ENCODE measurements around the gene TEX264.
A peak's percentile ranks its signal among the peaks of the same experiment; 100 is the strongest.

The TEX264 gene

GRCh38 chr3:51670823-51671733 is at the start of gene TEX264:
TSS of gene TEX264 (plus strand) at chr3:51671252. CDS start at chr3:51674305, 3,053 bp downstream.
- TF ChIP-seq GATA2 (IDR thresholded peaks at IDR 0.05; ENCODE audit: low read depth, low read length) (no peak), GATA3 (IDR thresholded peaks at IDR 0.05; ENCODE audit: low read depth, low read length) (no peak)

- TF ChIP-seq GATA3 (IDR thresholded peaks at IDR 0.05; ENCODE audit: low read depth, low read length): no peak
- no peak for TF ChIP-seq GATA2 (IDR thresholded peaks at IDR 0.05; ENCODE audit: low read depth, low read length)
Observed at GRCh38 chr3:51622413-51622812, 48.6 kb upstream of the TEX264 start.

- TF ChIP-seq GATA2 (IDR thresholded peaks at IDR 0.05; ENCODE audit: low read depth, low read length) (no peak), GATA3 (IDR thresholded peaks at IDR 0.05; ENCODE audit: low read depth, low read length) (no peak)
Observed at GRCh38 chr3:51622868-51623267, 48.2 kb upstream of the TEX264 start.

GRCh38 chr3:51630513-51630912 is 40.5 kb upstream of the TEX264 start:
- TF ChIP-seq GATA2 (IDR thresholded peaks at IDR 0.05; ENCODE audit: low read depth, low read length): no peak
- TF ChIP-seq GATA3 (IDR thresholded peaks at IDR 0.05; ENCODE audit: low read depth, low read length): no peak

GRCh38 chr3:51637144-51637940 is 33.7 kb upstream of the TEX264 start:
- TF ChIP-seq GATA3 (IDR thresholded peaks at IDR 0.05; ENCODE audit: low read depth, low read length) (no peak), GATA2 (IDR thresholded peaks at IDR 0.05; ENCODE audit: low read depth, low read length) (no peak)

- no peak for TF ChIP-seq GATA2 (IDR thresholded peaks at IDR 0.05; ENCODE audit: low read depth, low read length)
Observed at GRCh38 chr3:51637941-51638471, 33.0 kb upstream of the TEX264 start.

- TF ChIP-seq GATA3 (IDR thresholded peaks at IDR 0.05; ENCODE audit: low read depth, low read length) (no peak), GATA2 (IDR thresholded peaks at IDR 0.05; ENCODE audit: low read depth, low read length) (no peak)
Observed at GRCh38 chr3:51642462-51642861, 28.6 kb upstream of the TEX264 start.

- TF ChIP-seq GATA3 (IDR thresholded peaks at IDR 0.05; ENCODE audit: low read depth, low read length) (no peak), GATA2 (IDR thresholded peaks at IDR 0.05; ENCODE audit: low read depth, low read length) (no peak)
Observed at GRCh38 chr3:51646091-51646490, 25.0 kb upstream of the TEX264 start.

GRCh38 chr3:51657234-51657633 is 13.8 kb upstream of the TEX264 start:
- no peak for TF ChIP-seq GATA3 (IDR thresholded peaks at IDR 0.05; ENCODE audit: low read depth, low read length)
- TF ChIP-seq GATA2 (IDR thresholded peaks at IDR 0.05; ENCODE audit: low read depth, low read length): no peak

- TF ChIP-seq GATA3 (IDR thresholded peaks at IDR 0.05; ENCODE audit: low read depth, low read length): no peak
- no peak for TF ChIP-seq GATA2 (IDR thresholded peaks at IDR 0.05; ENCODE audit: low read depth, low read length)
Observed at GRCh38 chr3:51659942-51660341, 11.1 kb upstream of the TEX264 start.

GRCh38 chr3:51662456-51662855 is 8.6 kb upstream of the TEX264 start:
- TF ChIP-seq GATA3 (IDR thresholded peaks at IDR 0.05; ENCODE audit: low read depth, low read length) (no peak), GATA2 (IDR thresholded peaks at IDR 0.05; ENCODE audit: low read depth, low read length) (no peak)

- no peak for TF ChIP-seq GATA3 (IDR thresholded peaks at IDR 0.05; ENCODE audit: low read depth, low read length)
- no peak for TF ChIP-seq GATA2 (IDR thresholded peaks at IDR 0.05; ENCODE audit: low read depth, low read length)
Observed at GRCh38 chr3:51668756-51669155, 2.3 kb upstream of the TEX264 start.

GRCh38 chr3:51669241-51670052 is 1.6 kb upstream of the TEX264 start:
- TF ChIP-seq GATA3 (IDR thresholded peaks at IDR 0.05; ENCODE audit: low read depth, low read length): no peak
- TF ChIP-seq GATA2 (IDR thresholded peaks at IDR 0.05; ENCODE audit: low read depth, low read length): 0 out of 2 replicates have a peak, but pooled peaks have one; percentile 23

Data from SH-SY5Y (cell line).